PC-9 (cell line): Measurements from ENCODE around the gene KRTAP13-4. TPM values are rescaled to one million over a fixed set of nuclear protein-coding genes. Genes with fewer than 3 reads are reported as not detected.

Source experiments
- BruUV-seq: library from RNA; stranded (reverse); fragments of 400-500 nt; replicated peaks from 2 replicates; lab custom pipeline; 2021; lab: Mats Ljungman, UMichigan
- CTCF ChIA-PET: fragments of 300-600 bp; sonication (Branson Sonifier 250); formaldehyde crosslinking; loops from one replicate; lab custom pipeline; 2022; ENCODE audit warnings: antibody characterized with exemption; lab: Charles Lee
- POLR2A ChIA-PET: fragments of 300-600 bp; sonication (Branson Sonifier 250); formaldehyde crosslinking; loops from one replicate; lab custom pipeline; 2022; ENCODE audit warnings: antibody characterized with exemption; ENCODE audit not compliant: unreplicated experiment; lab: Charles Lee
- DNase-seq, 2 experiments: peaks; one replicate each; pipeline versions ENCODE4 v3.0.0 to v3.0.0-alpha.2; 2015 to 2022; ENCODE audit warnings: mixed read lengths in 1 of 2
- H2AFZ ChIP-seq: fragments of 200-600 bp; sonication (generic); 2 replicates; pipeline ENCODE4 v1.8.1; 2017; ENCODE audit warnings: antibody characterized with exemption
- H3F3A ChIP-seq: fragments of 200-600 bp; sonication (generic); 2 replicates; pipeline ENCODE4 v1.8.1; 2017; ENCODE audit warnings: antibody characterized with exemption, mild to moderate bottlenecking, low read depth; ENCODE audit not compliant: insufficient read depth
- H3K27ac ChIP-seq: fragments of 200-600 bp; sonication (generic); 2 replicates; pipeline ENCODE4 v1.6.1; 2016; ENCODE audit warnings: mixed run types
- H3K27me3 ChIP-seq: fragments of 200-600 bp; sonication (generic); 2 replicates; pipeline ENCODE4 v1.6.1; 2016; ENCODE audit warnings: low read depth, mixed run types; ENCODE audit not compliant: insufficient read depth
- H3K36me3 ChIP-seq: fragments of 200-600 bp; sonication (generic); 2 replicates; pipeline ENCODE4 v1.6.1; 2016; ENCODE audit warnings: low read depth, mixed run types
- H3K4me1 ChIP-seq: fragments of 200-600 bp; sonication (generic); replicated peaks from 2 replicates; pipeline ENCODE4 v1.6.1; 2016; ENCODE audit warnings: mixed run types; ENCODE audit not compliant: insufficient read depth
- H3K4me2 ChIP-seq: fragments of 200-600 bp; sonication (generic); 2 replicates; pipeline ENCODE4 v1.6.1; 2017; ENCODE audit warnings: mixed run types
- H3K4me3 ChIP-seq: fragments of 200-600 bp; sonication (generic); 2 replicates; pipeline ENCODE4 v1.6.1; 2016; ENCODE audit warnings: mixed run types
- H3K79me2 ChIP-seq: fragments of 200-600 bp; sonication (generic); 2 replicates; pipeline ENCODE4 v1.6.1; 2017; ENCODE audit warnings: low read depth, mixed run types
- H3K9me2 ChIP-seq: fragments of 200-600 bp; sonication (generic); 2 replicates; pipeline ENCODE4 v1.8.1; 2017; ENCODE audit warnings: mild to moderate bottlenecking; ENCODE audit not compliant: insufficient read depth
- H3K9me3 ChIP-seq: fragments of 200-600 bp; sonication (generic); 2 replicates; pipeline ENCODE4 v1.8.1; 2016; ENCODE audit warnings: low read depth; ENCODE audit not compliant: insufficient read depth
- H4K20me1 ChIP-seq: fragments of 200-600 bp; sonication (generic); 2 replicates; pipeline ENCODE4 v1.8.1; 2017; ENCODE audit not compliant: insufficient read depth
- CTCF ChIP-seq: fragments of 200-600 bp; sonication (generic); conservative IDR thresholded peaks from 2 replicates; pipeline ENCODE4 v1.6.1; 2017; ENCODE audit warnings: mixed run types, antibody characterized with exemption, mild to moderate bottlenecking, moderate library complexity
- EZH2 ChIP-seq: fragments of 200-600 bp; sonication (generic); IDR thresholded peaks from 2 replicates; pipeline ENCODE4 v1.8.0; 2017; ENCODE audit warnings: antibody characterized with exemption, low read depth
- intact Hi-C: fragments of 100-400 bp; cut with micrococcal nuclease; formaldehyde crosslinking; loops from one replicate; pipeline ENCODE4 v1.10.0; 2022; ENCODE audit not compliant: unreplicated experiment
- total RNA-seq: library from RNA; stranded (reverse); gene quantifications from 2 replicates; pipeline ENCODE4 v1.2.3, GENCODE V29; 2021

Gene KRTAP13-4
- total RNA-seq, 1 experiment from 2014 or later = not detected

GRCh38 chr21:30425826-30426225 is 4.2 kb upstream of the KRTAP13-4 start, which contains the start of gene KRTAP13-3:
Gene KRTAP13-3 (minus strand): TSS chr21:30425926. CDS start chr21:30425912, 14 bp downstream.
- no peak within 1 kb of the TSS for H2AFZ ChIP-seq
- no peak within 1 kb of the TSS for H3K4me3 ChIP-seq
- no peak for TF ChIP-seq CTCF
- TF ChIP-seq EZH2 = no peak
- H3K4me1 ChIP-seq = no peaks in the 10 kb centered on the region
- ChIA-PET CTCF (no interaction called here), POLR2A (no interaction called here)
- H3K4me2 ChIP-seq = no peak within 1 kb of the TSS
- no TSS peak for BruUV-seq
- H3F3A ChIP-seq = no peaks in the 10 kb centered on the region
- intact Hi-C loops = no loop called here
- H4K20me1 ChIP-seq = no peaks in the 10 kb centered on the region
- H3K9me3 ChIP-seq = no peaks in the 10 kb centered on the region
- H3K36me3 ChIP-seq = no peaks in the 10 kb centered on the region
- no peak for DNase-seq
- no peak within 1 kb of the TSS for H3K27ac ChIP-seq
- H3K27me3 ChIP-seq = no peaks in the 10 kb centered on the region
- no peaks in the 10 kb centered on the region for H3K9me2 ChIP-seq
- H3K79me2 ChIP-seq = no peaks in the 10 kb centered on the region

GRCh38 chr21:30426731-30427130 is 3.3 kb upstream of the KRTAP13-4 start:
- Histone ChIP-seq H3K9me2 (no peaks in the 10 kb centered on the region), H3K9me3 (no peaks in the 10 kb centered on the region), H3K79me2 (no peaks in the 10 kb centered on the region), H3K27me3 (no peaks in the 10 kb centered on the region), H4K20me1 (no peaks in the 10 kb centered on the region), H3K36me3 (no peaks in the 10 kb centered on the region), H3F3A (no peaks in the 10 kb centered on the region), H3K4me2 (no peak overlapping the region), H3K4me1 (no peaks in the 10 kb centered on the region), H3K4me3 (no peak overlapping the region), H3K27ac (no peak overlapping the region), H2AFZ (no peak overlapping the region)
- intact Hi-C loops = no loop called here
- ChIA-PET POLR2A (no interaction called here), CTCF (no interaction called here)
- TF ChIP-seq CTCF = no peak
- TF ChIP-seq EZH2 = no peak
- DNase-seq = no peak
- BruUV-seq = no TSS peak

- TF ChIP-seq EZH2 (no peak), CTCF (peak; percentile 64)
- no peak overlapping the region for H2AFZ ChIP-seq
- H3K4me3 ChIP-seq = no peak overlapping the region
- H3K27me3 ChIP-seq = no peaks in the 10 kb centered on the region
- H3K9me3 ChIP-seq = no peaks in the 10 kb centered on the region
- no peak overlapping the region for H3K4me2 ChIP-seq
- H3K27ac ChIP-seq = no peak overlapping the region
- ChIA-PET POLR2A (no interaction called here), CTCF (no interaction called here)
- peak in 1 of 2 experiments; percentile 4 for DNase-seq
- no peaks in the 10 kb centered on the region for H3K4me1 ChIP-seq
- H3F3A ChIP-seq = no peaks in the 10 kb centered on the region
- no peaks in the 10 kb centered on the region for H4K20me1 ChIP-seq
- BruUV-seq = no TSS peak
- H3K9me2 ChIP-seq = no peaks in the 10 kb centered on the region
- no peaks in the 10 kb centered on the region for H3K36me3 ChIP-seq
- no peaks in the 10 kb centered on the region for H3K79me2 ChIP-seq
- intact Hi-C loops = loop anchor here (10.0 kb wide), 1 partner anchor 389 kb away; no protein-coding TSS in a partner anchor
These were observed 4.1 kb downstream of the KRTAP13-4 start for GRCh38 chr21:30434033-30434631.
